Astrocyte (in vitro differentiated cells and primary cell): ENCODE results near the gene GADD45B. TPM values are rescaled to one million over a fixed set of nuclear protein-coding genes. Genes with fewer than 3 reads are reported as not detected.
"Not testable (repeated sequence)": the region's sequence is repeated elsewhere in the genome, so short reads cannot be mapped to it uniquely, and the experiment has no call there.

ENCODE experiments used
- DNase-seq: peaks from one replicate; pipeline ENCODE4 v3.0.0-alpha.2; 2010; ENCODE audit warnings: low read depth
- FAIRE-seq: peaks from 2 replicates; lab custom pipeline; 2011; peaks lifted over from hg19 to GRCh38; lab: Jason Lieb, UNC
- H2AFZ ChIP-seq: 2 replicates; pipeline ENCODE4 v1.6.0; 2012; ENCODE audit warnings: low read depth, low read length, inconsistent platforms
- H3K27ac ChIP-seq: 2 replicates; pipeline ENCODE4 v1.5.1; 2011; ENCODE audit warnings: low read depth, low read length, inconsistent platforms
- H3K27me3 ChIP-seq: 2 replicates; pipeline ENCODE4 v1.6.0; 2011; ENCODE audit warnings: low read length, inconsistent platforms; ENCODE audit not compliant: insufficient read depth
- H3K36me3 ChIP-seq: 2 replicates; pipeline ENCODE4 v1.5.1; 2011; ENCODE audit warnings: low read length, inconsistent platforms; ENCODE audit not compliant: insufficient read depth
- H3K4me1 ChIP-seq: 2 replicates; pipeline ENCODE4 v1.5.1; 2011; ENCODE audit warnings: low read length, inconsistent platforms; ENCODE audit not compliant: insufficient read depth
- H3K4me2 ChIP-seq: 2 replicates; pipeline ENCODE4 v1.6.0; 2012; ENCODE audit warnings: low read length, inconsistent platforms
- H3K4me3 ChIP-seq: 2 replicates; pipeline ENCODE4 v1.5.1; 2011; ENCODE audit warnings: low read depth, mild to moderate bottlenecking, low read length, inconsistent platforms; ENCODE audit not compliant: insufficient read depth
- H3K79me2 ChIP-seq: 2 replicates; pipeline ENCODE4 v1.6.0; 2012; ENCODE audit warnings: mild to moderate bottlenecking, low read length, inconsistent platforms; ENCODE audit not compliant: insufficient read depth
- H3K9ac ChIP-seq: 2 replicates; pipeline ENCODE4 v1.6.0; 2012; ENCODE audit warnings: mild to moderate bottlenecking, low read length, inconsistent platforms
- H3K9me3 ChIP-seq: 2 replicates; pipeline ENCODE4 v1.5.1; 2012; ENCODE audit warnings: low read depth, mild to moderate bottlenecking, low read length, inconsistent platforms; ENCODE audit not compliant: insufficient read depth
- H4K20me1 ChIP-seq: 2 replicates; pipeline ENCODE4 v1.6.0; 2012; ENCODE audit warnings: low read length, inconsistent platforms; ENCODE audit not compliant: insufficient read depth
- H3K27ac Mint-ChIP-seq: one replicate; pipeline ENCODE4 v1.8.0; 2021; ENCODE audit warnings: mild to moderate bottlenecking, mixed read lengths; ENCODE audit not compliant: unreplicated experiment
- H3K27me3 Mint-ChIP-seq: one replicate; pipeline ENCODE4 v1.8.0; 2021; ENCODE audit warnings: low read depth, mixed read lengths; ENCODE audit not compliant: unreplicated experiment
- H3K36me3 Mint-ChIP-seq: one replicate; pipeline ENCODE4 v1.8.0; 2021; ENCODE audit warnings: low read depth, mixed read lengths; ENCODE audit not compliant: unreplicated experiment
- H3K4me1 Mint-ChIP-seq: one replicate; pipeline ENCODE4 v1.8.0; 2021; ENCODE audit warnings: low read depth, mixed read lengths; ENCODE audit not compliant: unreplicated experiment
- H3K4me3 Mint-ChIP-seq: one replicate; pipeline ENCODE4 v1.8.0; 2021; ENCODE audit warnings: mild to moderate bottlenecking, moderate library complexity, mixed read lengths; ENCODE audit not compliant: unreplicated experiment
- H3K9me3 Mint-ChIP-seq: one replicate; pipeline ENCODE4 v1.8.0; 2021; ENCODE audit warnings: mild to moderate bottlenecking, mixed read lengths; ENCODE audit not compliant: unreplicated experiment
- CTCF ChIP-seq: IDR thresholded peaks from 2 replicates; pipeline ENCODE4 v1.5.1; 2011; ENCODE audit warnings: low read depth, mild to moderate bottlenecking, inconsistent platforms, low read length, moderate library complexity; ENCODE audit not compliant: insufficient read depth
- EZH2 ChIP-seq: IDR thresholded peaks from 2 replicates; pipeline ENCODE4 v1.6.1; 2012; ENCODE audit warnings: mild to moderate bottlenecking, low read length, inconsistent platforms; ENCODE audit not compliant: insufficient read depth
- total RNA-seq: library from RNA; stranded (reverse); gene quantifications from 2 replicates; pipeline ENCODE4 v1.2.1, GENCODE V29; 2021

The GADD45B gene
- total RNA-seq, 1 donor from 2014 or later = 161 TPM

DNA sequence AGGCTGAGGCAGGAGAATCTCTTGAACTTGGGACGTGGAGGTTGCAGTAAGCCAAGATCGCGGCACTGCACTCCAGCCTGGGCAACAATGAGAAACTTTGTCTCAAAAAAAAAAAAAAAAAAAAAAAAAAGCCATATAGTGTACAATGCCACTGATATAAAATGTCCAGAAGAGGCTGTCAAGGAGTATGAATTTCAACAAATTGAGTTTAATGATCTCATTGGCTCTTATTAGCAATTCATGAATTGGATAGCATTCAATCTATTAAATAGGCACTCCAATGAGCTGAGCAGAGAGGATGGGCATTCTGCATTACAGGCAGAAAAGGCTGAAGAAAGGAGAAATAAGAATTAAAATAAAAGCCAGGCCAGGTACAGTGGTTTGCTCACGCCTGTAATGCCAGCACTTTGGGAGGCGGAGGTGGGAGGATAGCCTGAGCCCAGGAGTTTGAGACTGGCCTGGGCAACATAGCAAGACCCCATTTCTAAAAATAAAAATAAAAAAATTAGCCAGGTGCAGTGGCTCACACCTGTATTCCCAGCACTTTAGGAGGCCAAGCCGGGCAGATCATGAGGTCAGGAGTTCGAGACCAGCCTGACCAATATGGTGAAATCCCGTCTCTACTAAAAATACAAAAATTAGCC, 18.4 kb upstream of the GADD45B start:
- no peaks in the 10 kb centered on the region for H3K36me3 ChIP-seq
- TF ChIP-seq EZH2 (no peak), CTCF (no peak)
- Mint-ChIP-seq H3K36me3 (no peaks in the 10 kb centered on the region), H3K27me3 (no peaks in the 10 kb centered on the region), H3K27ac (no peak overlapping the region), H3K4me3 (peak overlapping the region; percentile 88), H3K4me1 (peaks cover 4% of the 10 kb centered on the region), H3K9me3 (no peaks in the 10 kb centered on the region)
- peaks cover 50% of the 10 kb centered on the region for H3K79me2 ChIP-seq
- H3K9ac ChIP-seq = peak overlapping the region; percentile 91
- H2AFZ ChIP-seq = peak overlapping the region; percentile 77
- DNase-seq (no peak), FAIRE-seq (no peak)
- H3K27ac ChIP-seq = peak overlapping the region; percentile 57
- peaks cover 34% of the 10 kb centered on the region for H4K20me1 ChIP-seq
- H3K27me3 ChIP-seq = no peaks in the 10 kb centered on the region
- H3K4me2 ChIP-seq = peak overlapping the region; percentile 94
- no peaks in the 10 kb centered on the region for H3K9me3 ChIP-seq
- H3K4me3 ChIP-seq = peak overlapping the region; percentile 53
- H3K4me1 ChIP-seq = peaks cover 25% of the 10 kb centered on the region

GRCh38 chr19:2458054-2458453, 17.9 kb upstream of the GADD45B start:
- TF ChIP-seq CTCF (no peak), EZH2 (no peak)
- FAIRE-seq (no peak), DNase-seq (no peak)
- peaks cover 28% of the 10 kb centered on the region for H4K20me1 ChIP-seq
- no peak overlapping the region for H2AFZ ChIP-seq
- no peak overlapping the region for H3K4me2 ChIP-seq
- no peak overlapping the region for H3K27ac ChIP-seq
- H3K4me3 Mint-ChIP-seq = peak overlapping the region; percentile 60
- H3K36me3 Mint-ChIP-seq = no peaks in the 10 kb centered on the region
- H3K27me3 ChIP-seq = no peaks in the 10 kb centered on the region
- peaks cover 23% of the 10 kb centered on the region for H3K4me1 ChIP-seq
- H3K4me3 ChIP-seq = no peak overlapping the region
- H3K4me1 Mint-ChIP-seq = peaks cover 4% of the 10 kb centered on the region
- peaks cover 45% of the 10 kb centered on the region for H3K79me2 ChIP-seq
- H3K9ac ChIP-seq = no peak overlapping the region
- H3K9me3 Mint-ChIP-seq = no peaks in the 10 kb centered on the region
- no peaks in the 10 kb centered on the region for H3K36me3 ChIP-seq
- no peaks in the 10 kb centered on the region for H3K27me3 Mint-ChIP-seq
- H3K27ac Mint-ChIP-seq = no peak overlapping the region
- no peaks in the 10 kb centered on the region for H3K9me3 ChIP-seq

- DNase-seq, H3K4me3 Mint-ChIP-seq, H3K36me3 Mint-ChIP-seq, H3K27me3 Mint-ChIP-seq, H3K4me3 ChIP-seq, H3K27me3 ChIP-seq, H3K36me3 ChIP-seq, H3K27ac Mint-ChIP-seq, H3K27ac ChIP-seq, H2AFZ ChIP-seq, FAIRE-seq, H3K9me3 ChIP-seq, H3K9me3 Mint-ChIP-seq, H3K4me1 Mint-ChIP-seq, H3K4me2 ChIP-seq, H3K9ac ChIP-seq: not testable (repeated sequence)
- Histone ChIP-seq H3K79me2 (peaks cover 38% of the 10 kb centered on the region), H3K4me1 (peaks cover 22% of the 10 kb centered on the region), H4K20me1 (peaks cover 21% of the 10 kb centered on the region)
These were observed 17.2 kb upstream of the GADD45B start for GRCh38 chr19:2458776-2459175.
